Transverse colon (tissue), 4 donors: Measurements from ENCODE around the gene SCN4A. TPM values are rescaled to one million over a fixed set of nuclear protein-coding genes. Genes with fewer than 3 reads are reported as not detected.

Experiments
- DNase-seq: peaks from one replicate; pipeline ENCODE4 v3.0.0-alpha.2; 2019
- H3K27ac ChIP-seq, 4 donors: fragments of 200-600 bp; sonication (generic); 2 replicates each; pipeline ENCODE4 v1.5.1; 2016 to 2018; ENCODE audit warnings: inconsistent platforms in 4 of 4
- H3K27me3 ChIP-seq: fragments of 200-600 bp; sonication (generic); 2 replicates; pipeline ENCODE4 v1.5.1; 2017; ENCODE audit warnings: inconsistent platforms
- H3K36me3 ChIP-seq, 4 donors: fragments of 200-600 bp; sonication (generic); 2 replicates each; pipeline ENCODE4 v1.5.1; 2017 to 2019; ENCODE audit warnings: inconsistent platforms in 4 of 4
- H3K4me1 ChIP-seq, 4 donors: fragments of 200-600 bp; sonication (generic); 2 replicates each; pipeline ENCODE4 v1.5.1; 2017 to 2020; ENCODE audit warnings: inconsistent platforms in 4 of 4
- H3K4me3 ChIP-seq, 4 donors: fragments of 200-600 bp; sonication (generic); 1 replicate in 1 of 4; 2 replicates in 3 of 4; pipeline versions ENCODE4 v1.5.1 to v1.6.1; 2017 to 2019; ENCODE audit warnings: inconsistent platforms in 4 of 4
- H3K9me3 ChIP-seq, 2 donors: fragments of 200-600 bp; sonication (generic); 2 replicates each; pipeline ENCODE4 v1.5.1; 2017 to 2019; ENCODE audit warnings: inconsistent platforms in 2 of 2
- EP300 ChIP-seq: sonication (generic); formaldehyde crosslinking; IDR thresholded peaks from one replicate; pipeline ENCODE4 v1.6.1; 2017; ENCODE audit warnings: antibody characterized with exemption, low read depth
- POLR2A ChIP-seq: fragments of 450-650 bp; IDR thresholded peaks from one replicate; pipeline ENCODE4 v1.6.1; 2016; ENCODE audit warnings: antibody characterized with exemption, mild to moderate bottlenecking, moderate library complexity
- POLR2AphosphoS5 ChIP-seq, 3 donors: sonication (generic); formaldehyde crosslinking; IDR thresholded peaks; one replicate each; pipeline ENCODE4 v1.6.1; 2016; ENCODE audit warnings: antibody characterized with exemption in 3 of 3
- WGBS, 2 donors: methylation state at CpG; one replicate each; pipeline ENCODE4 v1.1.5; 2018; ENCODE audit warnings: low coverage in 1 of 2; 5-methylcytosine and 5-hydroxymethylcytosine counted together
- in situ Hi-C, 4 donors: fragments of 200-750 bp; cut with MboI; loops; one replicate each; pipeline versions ENCODE4 v1.15.0 to v1.15.1; 2017; ENCODE audit warnings: low sequenced_read_pairs in 3 of 4, low pct_ligation_motif_present in 1 of 4, low pct_unique_long_range_greater_than_20kb in 1 of 4
- intact Hi-C: fragments of 100-400 bp; cut with DNase I; formaldehyde crosslinking; loops from one replicate; pipeline ENCODE4 v1.15.1; 2023; ENCODE audit warnings: low total_unique reads
- total RNA-seq, 4 donors: library from RNA; depleted of rRNA; stranded (reverse); fragments of >200 nt; gene quantifications; one replicate each; pipeline ENCODE4 v1.1.0, GENCODE V29; 2016
- TF ChIP-seq, protein P1 (sequence below), 5 experiments: fragments of 200-600 bp in 3 of 5; fragments of 450-650 bp in 2 of 5; sonication (generic) in 3 of 5; IDR thresholded peaks; 1 replicate in 2 of 5; 2 replicates in 3 of 5; pipeline ENCODE4 v1.5.1; 2016 to 2017; ENCODE audit warnings: antibody characterized with exemption in 5 of 5, inconsistent platforms in 3 of 5, mild to moderate bottlenecking in 2 of 5, moderate library complexity in 1 of 5

Gene SCN4A
- total RNA-seq, 4 donors from 2014 or later: 0.14 to 0.48 (median 0.20) TPM; not detected in 1

DNA sequence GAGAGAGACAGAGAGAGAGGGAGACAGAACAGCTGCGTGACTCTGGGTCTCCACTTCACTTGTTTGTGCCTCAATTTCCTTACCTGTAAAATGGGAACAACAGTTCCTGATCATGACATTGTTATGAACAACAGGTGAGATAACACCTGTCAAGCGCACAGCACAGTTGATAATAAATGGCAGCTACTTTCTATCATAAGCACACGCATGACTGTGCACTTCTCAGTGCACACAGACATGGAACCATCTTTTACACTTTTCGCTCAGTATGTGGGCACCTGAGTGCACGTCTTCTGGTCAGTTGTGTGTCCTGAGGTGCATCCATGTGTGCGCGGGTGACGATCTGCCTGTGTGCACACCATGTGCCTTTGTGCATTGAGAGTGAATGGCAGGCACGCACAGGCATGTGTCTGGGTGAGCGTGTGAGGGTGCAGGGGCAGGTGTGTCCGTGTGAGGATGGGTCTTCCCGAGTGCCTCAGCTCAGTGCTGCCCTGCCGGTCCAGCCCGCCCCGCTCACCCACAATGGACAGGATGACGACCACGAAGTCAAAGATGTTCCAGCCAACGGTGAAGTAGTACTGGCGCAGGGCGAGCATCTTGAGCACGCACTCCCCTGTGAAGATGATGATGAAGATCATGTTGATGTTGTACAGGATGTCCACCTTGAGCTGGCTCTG lies 30.3 kb downstream of the SCN4A start:
- peaks cover 0 to 8% (median 0%) of the 10 kb centered on the region in 4 donors for H3K4me1 ChIP-seq
- in situ Hi-C loops (no loop called here), intact Hi-C loops (no loop called here)
- H3K27me3 ChIP-seq: no peaks in the 10 kb centered on the region
- no peak overlapping the region for H3K4me3 ChIP-seq
- no peaks in the 10 kb centered on the region for H3K36me3 ChIP-seq
- 86 to 96% methylated on average over 3 to 21 of the region's 21 CpGs for WGBS, 2 donors
- no peak overlapping the region for H3K27ac ChIP-seq
- no peak for DNase-seq
- TF ChIP-seq POLR2A: no peak
- TF ChIP-seq, protein P1, sequence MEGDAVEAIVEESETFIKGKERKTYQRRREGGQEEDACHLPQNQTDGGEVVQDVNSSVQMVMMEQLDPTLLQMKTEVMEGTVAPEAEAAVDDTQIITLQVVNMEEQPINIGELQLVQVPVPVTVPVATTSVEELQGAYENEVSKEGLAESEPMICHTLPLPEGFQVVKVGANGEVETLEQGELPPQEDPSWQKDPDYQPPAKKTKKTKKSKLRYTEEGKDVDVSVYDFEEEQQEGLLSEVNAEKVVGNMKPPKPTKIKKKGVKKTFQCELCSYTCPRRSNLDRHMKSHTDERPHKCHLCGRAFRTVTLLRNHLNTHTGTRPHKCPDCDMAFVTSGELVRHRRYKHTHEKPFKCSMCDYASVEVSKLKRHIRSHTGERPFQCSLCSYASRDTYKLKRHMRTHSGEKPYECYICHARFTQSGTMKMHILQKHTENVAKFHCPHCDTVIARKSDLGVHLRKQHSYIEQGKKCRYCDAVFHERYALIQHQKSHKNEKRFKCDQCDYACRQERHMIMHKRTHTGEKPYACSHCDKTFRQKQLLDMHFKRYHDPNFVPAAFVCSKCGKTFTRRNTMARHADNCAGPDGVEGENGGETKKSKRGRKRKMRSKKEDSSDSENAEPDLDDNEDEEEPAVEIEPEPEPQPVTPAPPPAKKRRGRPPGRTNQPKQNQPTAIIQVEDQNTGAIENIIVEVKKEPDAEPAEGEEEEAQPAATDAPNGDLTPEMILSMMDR (IDR thresholded peaks at IDR 0.05): no peak
- TF ChIP-seq POLR2AphosphoS5 (IDR thresholded peaks at IDR 0.05): no peak
- no peak for TF ChIP-seq EP300
- no peaks in the 10 kb centered on the region for H3K9me3 ChIP-seq

DNA sequence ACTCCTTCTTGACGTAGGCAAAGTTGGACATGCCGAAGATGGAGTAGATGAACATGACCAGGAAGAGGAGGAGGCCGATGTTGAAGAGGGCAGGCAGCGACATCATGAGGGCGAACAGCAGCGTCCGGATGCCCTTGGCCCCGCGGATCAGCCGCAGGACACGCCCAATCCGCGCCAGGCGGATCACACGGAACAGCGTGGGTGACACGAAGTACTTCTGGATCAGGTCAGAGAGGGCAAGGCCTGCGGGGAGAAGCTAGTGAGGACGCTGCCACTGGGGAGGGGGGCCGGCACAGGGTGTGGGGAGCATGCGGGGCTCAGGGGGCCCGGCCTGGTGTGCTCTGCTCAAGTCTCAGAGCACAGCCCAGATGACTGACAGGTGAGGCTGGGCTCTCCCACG lies 31.0 kb downstream of the SCN4A start:
- no peak for TF ChIP-seq POLR2AphosphoS5 (IDR thresholded peaks at IDR 0.05)
- no peak for TF ChIP-seq EP300
- TF ChIP-seq, protein P1 (IDR thresholded peaks at IDR 0.05): no peak
- Histone ChIP-seq H3K4me1 (peaks cover 0 to 8% (median 0%) of the 10 kb centered on the region in 4 donors), H3K4me3 (no peak overlapping the region), H3K27me3 (no peaks in the 10 kb centered on the region), H3K27ac (no peak overlapping the region), H3K9me3 (no peaks in the 10 kb centered on the region), H3K36me3 (no peaks in the 10 kb centered on the region)
- intact Hi-C loops: no loop called here
- WGBS, 2 donors: 88 to 89% methylated on average over 3 to 23 of the region's 23 CpGs
- in situ Hi-C loops: no loop called here
- no peak for DNase-seq

DNA sequence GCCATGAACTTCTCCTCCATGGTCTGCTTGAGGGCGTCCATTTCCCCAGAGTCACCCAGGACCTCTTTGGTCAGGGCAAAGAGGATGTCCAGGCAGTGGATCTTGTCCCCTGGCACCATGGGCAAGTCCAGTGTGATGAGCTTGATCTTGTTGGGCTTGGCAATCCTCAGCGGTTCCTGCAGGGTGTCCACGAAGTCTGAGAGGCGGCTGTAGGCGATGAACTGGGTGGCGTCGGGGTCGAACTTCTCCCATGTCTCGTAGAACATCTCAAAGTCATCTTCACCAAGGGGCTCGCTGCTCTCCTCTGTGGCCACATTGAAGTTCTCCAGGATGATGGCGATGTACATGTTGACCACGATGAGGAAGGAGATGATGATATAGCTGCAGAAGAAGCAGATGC lies 31.6 kb downstream of the SCN4A start:
- no peak overlapping the region for H3K4me3 ChIP-seq
- no peaks in the 10 kb centered on the region for H3K9me3 ChIP-seq
- peaks cover 0 to 2% (median 0%) of the 10 kb centered on the region in 4 donors for H3K4me1 ChIP-seq
- no peaks in the 10 kb centered on the region for H3K36me3 ChIP-seq
- TF ChIP-seq EP300: no peak
- no peak for TF ChIP-seq POLR2AphosphoS5 (IDR thresholded peaks at IDR 0.05)
- TF ChIP-seq, protein P1 (IDR thresholded peaks at IDR 0.05): no peak
- TF ChIP-seq POLR2A: no peak
- intact Hi-C loops: no loop called here
- no peak overlapping the region for H3K27ac ChIP-seq
- WGBS, 2 donors: 97% methylated on average over 12 of the region's 12 CpGs; no CpG with 5 or more reads in 1 of the 2 donors
- in situ Hi-C loops: no loop called here
- no peak for DNase-seq
- no peaks in the 10 kb centered on the region for H3K27me3 ChIP-seq

DNA sequence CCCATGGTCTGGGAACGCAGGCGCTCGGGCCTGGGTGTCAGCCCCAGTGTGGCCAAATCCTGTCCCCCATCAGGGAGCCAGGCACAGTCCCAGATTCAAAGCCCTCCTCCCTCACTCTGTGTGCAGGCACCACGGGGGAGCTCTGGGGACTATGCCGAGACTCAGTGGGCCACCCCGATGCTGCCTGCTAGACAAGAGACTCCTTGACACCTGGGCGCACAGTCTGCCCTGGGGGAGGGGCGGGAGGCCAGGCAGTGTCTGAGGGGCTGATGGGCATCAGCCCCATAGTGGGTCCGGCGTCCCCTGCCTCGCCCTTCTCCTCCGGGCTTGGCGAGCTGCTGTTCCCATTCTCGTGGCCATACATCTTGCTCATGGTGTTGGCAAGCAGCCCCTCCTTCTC lies 32.1 kb downstream of the SCN4A start:
- H3K4me3 ChIP-seq: no peak overlapping the region
- no peak for TF ChIP-seq POLR2AphosphoS5 (IDR thresholded peaks at IDR 0.05)
- TF ChIP-seq EP300: no peak
- TF ChIP-seq, protein P1 (IDR thresholded peaks at IDR 0.05): no peak
- TF ChIP-seq POLR2A: no peak
- intact Hi-C loops (no loop called here), in situ Hi-C loops (no loop called here)
- DNase-seq: no peak
- no peak overlapping the region for H3K27ac ChIP-seq
- no peaks in the 10 kb centered on the region for H3K36me3 ChIP-seq
- no peaks in the 10 kb centered on the region for H3K27me3 ChIP-seq
- no peaks in the 10 kb centered on the region for H3K9me3 ChIP-seq
- WGBS, 2 donors: 90% methylated on average over 12 of the region's 14 CpGs; no CpG with 5 or more reads in 1 of the 2 donors
- no peaks in the 10 kb centered on the region for H3K4me1 ChIP-seq
